HG02943 (cell line): ENCODE data around the gene EFNA4.

Experiments used
- ATAC-seq: cut with Tn5 transposase; IDR thresholded peaks from one replicate; pipeline ENCODE4 v1.9.1; 2021; ENCODE audit warnings: mild to moderate bottlenecking, low read depth, moderate library complexity; ENCODE audit not compliant: unreplicated experiment

The EFNA4 gene

GRCh38 chr1:155063550-155064110 lies at the start of gene EFNA4:
EFNA4 (plus strand) TSS chr1:155063740; CDS start chr1:155063824, 84 bp downstream.
- ATAC-seq, result peak; percentile 58

- ATAC-seq, result no peak
Observed at GRCh38 chr1:155014709-155015508, 48.6 kb upstream of the EFNA4 start.

GRCh38 chr1:155015527-155016230 lies 47.9 kb upstream of the EFNA4 start:
- ATAC-seq, result no peak

GRCh38 chr1:155016231-155016831 lies 47.2 kb upstream of the EFNA4 start:
- ATAC-seq, result no peak

GRCh38 chr1:155017041-155017945 lies 46.2 kb upstream of the EFNA4 start:
- peak; percentile 58 for ATAC-seq

GRCh38 chr1:155017946-155018316 lies 45.6 kb upstream of the EFNA4 start:
- no peak for ATAC-seq

- ATAC-seq, result no peak
Observed at GRCh38 chr1:155018617-155019348, 44.8 kb upstream of the EFNA4 start.

- ATAC-seq, result no peak
Observed at GRCh38 chr1:155019377-155020245, 43.9 kb upstream of the EFNA4 start.

- no peak for ATAC-seq
Observed at GRCh38 chr1:155022136-155022926, 41.2 kb upstream of the EFNA4 start.

GRCh38 chr1:155022927-155023236 lies 40.7 kb upstream of the EFNA4 start:
- ATAC-seq, result no peak

GRCh38 chr1:155023627-155024026 lies 39.9 kb upstream of the EFNA4 start:
- ATAC-seq, result no peak

- ATAC-seq, result no peak
Observed at GRCh38 chr1:155024315-155024714, 39.2 kb upstream of the EFNA4 start.

- no peak for ATAC-seq
Observed at GRCh38 chr1:155026154-155026553, 37.4 kb upstream of the EFNA4 start.

- ATAC-seq, result no peak
Observed at GRCh38 chr1:155026588-155026987, 37.0 kb upstream of the EFNA4 start.

- no peak for ATAC-seq
Observed at GRCh38 chr1:155029513-155030242, 33.9 kb upstream of the EFNA4 start.

- no peak for ATAC-seq
Observed at GRCh38 chr1:155030243-155030795, 33.2 kb upstream of the EFNA4 start.

- ATAC-seq, result no peak
Observed at GRCh38 chr1:155030899-155031298, 32.6 kb upstream of the EFNA4 start.
